SKM-1 (cell line): ENCODE results near the gene CTNNA2.

Source experiments
- DNase-seq: peaks from one replicate; lab custom pipeline; 2025; ENCODE audit not compliant: unreplicated experiment; lab: John Stamatoyannopoulos, UW

CTNNA2 gene

DNA sequence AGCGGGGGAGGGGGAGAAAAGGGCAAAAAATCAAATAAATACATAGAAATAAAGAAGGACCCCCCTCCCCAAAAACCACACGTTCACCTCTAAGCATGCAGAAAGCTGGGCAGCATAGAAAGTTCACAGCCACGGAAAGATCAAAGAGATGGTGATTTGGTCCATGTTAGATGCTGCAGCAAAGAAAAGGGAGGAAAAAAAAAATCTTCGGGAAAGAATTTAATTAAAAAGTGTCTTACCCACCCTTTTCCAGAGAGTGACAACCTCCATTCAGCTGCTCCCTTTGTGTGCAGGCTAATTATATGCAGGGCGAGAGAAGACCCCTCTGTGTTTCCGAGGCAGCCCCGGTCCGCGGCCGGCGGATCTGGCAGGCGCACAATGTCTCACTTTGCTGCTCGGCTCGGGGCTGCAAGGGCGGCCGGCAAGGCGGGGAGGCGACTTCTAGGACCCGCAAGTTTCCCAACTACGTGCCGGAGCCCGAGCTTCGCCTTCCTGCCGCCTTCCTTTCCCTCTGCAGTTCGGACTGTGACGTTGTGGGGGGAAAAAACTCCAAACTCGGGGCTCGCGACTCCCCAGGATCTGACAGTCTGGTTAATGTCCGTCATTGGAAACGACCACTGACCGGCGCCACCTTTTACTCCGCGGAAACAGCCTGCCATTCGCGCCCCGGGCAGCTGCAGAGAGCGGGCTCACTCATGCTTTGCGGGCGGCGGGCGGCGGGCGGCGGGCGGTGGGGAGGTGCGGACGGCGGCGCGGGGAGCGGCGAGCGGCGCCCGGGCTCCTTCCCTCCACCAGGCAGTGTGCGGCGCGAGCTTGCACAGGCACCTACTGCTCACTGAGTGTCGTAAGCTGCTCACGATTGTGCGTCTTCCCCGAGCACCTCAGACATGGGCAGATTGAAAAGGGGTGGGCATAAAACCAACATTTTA lies 791.3 kb downstream of the CTNNA2 start, which contains the start of gene LRRTM1:
TSS of gene LRRTM1 (minus strand) at position 844 of the 929 bp plus-strand sequence. CDS start 933 bp downstream, outside the sequence.
- DNase-seq, result no peak

- no peak for DNase-seq
Observed at GRCh38 chr2:80311304-80311703, 798.5 kb downstream of the CTNNA2 start.

- DNase-seq, result no peak
Observed at GRCh38 chr2:80312282-80312839, 799.5 kb downstream of the CTNNA2 start.

GRCh38 chr2:80322311-80322920 lies 809.6 kb downstream of the CTNNA2 start:
- DNase-seq, result no peak

DNA sequence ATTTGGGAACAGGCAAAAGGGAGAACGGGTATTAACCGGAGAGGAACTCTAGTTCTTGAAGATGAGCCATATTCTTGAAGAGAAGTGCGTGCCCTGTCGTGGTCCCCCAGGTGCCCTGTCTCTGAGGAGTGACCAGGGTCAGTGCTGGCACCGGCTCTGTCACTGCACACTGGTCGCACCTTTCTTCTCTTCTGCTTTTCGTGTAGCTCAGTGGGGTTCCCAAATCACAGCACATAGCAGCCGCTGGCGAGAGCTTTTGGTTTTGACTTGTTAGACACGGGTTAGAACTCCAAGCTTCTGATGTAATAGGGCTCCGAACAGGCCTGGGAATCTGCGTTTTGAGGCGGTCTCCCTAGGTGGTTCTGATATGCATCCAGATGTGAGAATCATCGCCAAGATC lies 810.1 kb downstream of the CTNNA2 start:
- DNase-seq, result no peak

DNA sequence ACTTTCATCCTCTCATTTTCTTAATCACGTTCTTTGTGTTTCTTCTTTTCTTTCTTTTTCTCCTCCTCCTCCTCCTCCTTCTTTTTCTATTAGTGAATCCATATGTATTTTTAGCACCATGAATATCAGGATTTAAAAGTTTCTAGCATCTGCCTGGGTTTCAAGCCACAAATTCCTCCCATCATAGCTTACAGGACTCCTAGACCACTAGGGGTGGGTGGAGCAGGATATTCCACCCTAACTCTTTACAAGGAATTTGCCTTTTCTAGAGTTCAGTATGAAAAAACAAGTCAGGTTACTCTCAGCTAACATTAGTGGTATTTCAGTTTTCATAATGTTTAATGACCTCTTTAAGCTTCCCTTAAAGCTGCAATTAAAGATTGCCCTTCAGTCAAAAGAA lies 810.8 kb downstream of the CTNNA2 start:
- no peak for DNase-seq

GRCh38 chr2:80324525-80324924 lies 811.7 kb downstream of the CTNNA2 start:
- no peak for DNase-seq

- no peak for DNase-seq
Observed at GRCh38 chr2:80326214-80326613, 813.4 kb downstream of the CTNNA2 start.

GRCh38 chr2:80326861-80327260 lies 814.0 kb downstream of the CTNNA2 start:
- DNase-seq, result no peak

DNA sequence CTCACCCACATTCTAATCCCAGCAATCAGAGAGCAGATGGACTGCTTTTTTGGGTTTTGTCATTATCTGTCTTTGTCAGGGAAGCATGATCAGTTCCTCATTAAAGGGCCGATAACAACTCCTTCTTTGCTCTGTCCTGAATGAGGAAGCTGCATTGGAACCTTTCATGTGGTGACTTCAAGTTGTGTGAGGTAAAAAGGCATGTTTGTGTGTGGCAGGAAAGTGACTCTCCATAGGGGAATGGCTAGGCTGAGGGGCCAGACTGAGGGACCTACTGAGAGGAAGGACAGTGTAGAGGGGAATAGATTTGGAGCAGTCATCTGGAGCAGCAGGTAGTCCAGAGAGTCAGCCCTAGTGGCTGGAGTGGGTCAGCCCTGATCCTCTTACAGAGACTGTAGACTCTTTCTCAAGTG lies 815.3 kb downstream of the CTNNA2 start:
- peak; percentile 3 for DNase-seq

DNA sequence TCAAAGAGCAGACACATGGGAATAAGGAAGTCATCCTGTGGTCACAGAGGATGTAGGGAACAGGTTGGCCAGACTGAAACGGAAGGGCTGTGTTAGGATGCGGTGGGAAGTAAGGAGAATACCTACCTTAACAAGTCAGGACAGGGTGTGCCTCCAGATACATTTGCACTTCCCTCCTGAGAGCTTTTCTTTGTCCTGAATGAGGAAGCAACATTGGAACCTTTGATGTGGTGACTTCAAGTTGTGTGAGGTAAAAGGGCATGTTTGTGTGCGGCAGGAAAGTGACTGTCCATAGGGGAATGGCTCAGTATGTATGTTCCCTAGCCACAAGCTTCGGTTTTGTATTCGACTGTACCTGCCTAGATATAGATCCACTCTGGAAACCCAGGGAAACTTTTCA lies 816.6 kb downstream of the CTNNA2 start:
- DNase-seq, result no peak

DNA sequence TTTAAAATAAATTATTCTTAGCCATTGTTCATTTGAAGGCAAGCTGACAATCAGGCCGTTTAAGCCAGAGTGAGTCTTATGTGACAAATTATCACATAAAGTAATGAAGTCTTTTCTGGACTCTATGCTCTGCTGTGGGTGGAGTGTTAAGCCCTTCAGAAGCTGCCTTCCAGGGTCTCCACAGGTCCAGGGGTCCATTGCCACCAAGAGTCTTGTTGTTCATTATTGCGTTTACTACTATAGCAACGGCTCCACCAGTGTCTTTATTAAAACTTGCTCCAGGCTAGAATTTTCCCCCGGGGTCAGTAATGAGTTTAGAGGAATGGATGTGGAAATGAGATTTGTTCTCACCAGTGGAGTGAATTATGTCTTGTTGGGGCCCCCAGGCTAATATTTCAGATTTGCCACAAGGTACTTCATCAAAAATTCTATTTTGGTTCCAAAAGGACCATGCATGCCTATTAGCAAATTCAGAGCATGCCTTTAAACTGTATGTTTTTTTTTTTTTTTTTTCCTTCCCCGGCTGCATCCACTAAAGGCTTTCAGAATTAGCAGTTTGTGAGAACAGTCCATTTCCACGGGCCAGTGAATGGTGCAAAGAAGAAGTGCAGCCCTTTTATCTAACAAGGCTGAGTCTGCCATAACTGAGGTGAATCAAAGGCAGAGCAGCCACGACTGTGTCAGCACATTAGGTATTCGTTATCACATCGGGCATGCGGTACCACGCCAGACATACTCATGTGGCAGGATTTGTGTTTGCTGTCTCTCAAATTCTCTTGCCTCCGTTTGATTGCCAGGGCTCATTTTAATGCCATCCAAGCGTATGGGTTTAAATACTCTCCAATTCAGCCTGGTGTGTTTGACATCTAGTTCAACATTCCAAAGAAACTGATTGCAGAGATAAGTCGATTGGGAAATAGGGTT lies 817.9 kb downstream of the CTNNA2 start:
- no peak for DNase-seq

DNA sequence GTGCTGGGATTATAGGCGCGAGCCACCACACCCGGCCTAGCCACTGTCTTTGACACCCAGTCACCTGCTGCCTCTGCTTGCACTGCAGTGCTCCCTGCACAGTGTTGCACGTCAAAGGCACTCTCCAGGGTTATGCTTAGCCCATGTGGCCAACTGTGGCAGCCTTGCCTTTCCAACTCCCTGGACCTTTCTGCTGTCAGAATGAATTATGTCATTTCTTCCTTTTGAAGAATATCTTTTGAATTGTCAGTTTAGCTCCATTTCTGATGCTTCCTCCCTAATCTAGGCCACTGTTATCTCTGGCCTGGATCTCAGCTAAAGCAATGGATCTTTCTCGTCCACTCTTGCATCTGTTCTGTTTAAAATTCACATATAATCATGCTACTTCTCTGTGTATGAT lies 821.0 kb downstream of the CTNNA2 start:
- DNase-seq, result no peak

GRCh38 chr2:80335411-80335810 lies 822.6 kb downstream of the CTNNA2 start:
- DNase-seq, result no peak

DNA sequence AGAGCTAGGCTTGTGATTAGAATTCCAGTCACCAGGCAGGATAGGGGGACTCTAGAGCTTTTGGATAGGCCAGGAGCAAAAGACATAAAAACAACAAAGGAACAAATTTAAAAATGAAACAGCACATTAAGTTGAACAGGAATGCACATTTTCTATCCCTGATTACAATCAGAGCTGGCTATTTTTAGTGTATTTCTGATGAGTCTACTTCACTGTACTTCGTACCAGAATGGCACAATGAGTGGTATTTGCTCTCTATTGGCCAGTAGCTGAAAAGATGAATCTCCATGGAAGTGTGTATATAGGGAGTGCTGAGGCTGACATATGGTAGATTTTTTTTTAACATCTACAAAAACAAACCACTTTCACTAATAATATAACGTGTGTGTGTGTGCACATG lies 825.9 kb downstream of the CTNNA2 start:
- DNase-seq, result no peak

DNA sequence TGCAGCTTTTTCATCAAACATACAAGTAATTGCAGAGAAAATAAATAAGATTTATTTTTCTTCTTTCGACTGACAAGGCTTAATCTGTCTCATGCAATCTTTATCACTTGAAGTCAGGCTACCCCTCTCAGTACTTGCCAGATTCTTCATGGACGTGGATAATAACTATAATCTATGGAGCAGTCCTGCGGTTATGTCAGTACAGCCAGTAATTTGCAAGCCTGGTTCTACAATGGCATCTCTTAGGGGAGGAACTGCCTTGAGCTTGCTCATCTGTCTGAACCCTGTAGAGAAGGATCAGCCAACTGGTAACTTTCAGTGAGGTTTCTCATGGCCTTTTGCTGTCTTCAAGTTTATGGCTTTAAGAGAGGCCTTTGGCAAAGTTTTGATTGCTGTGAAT lies 827.2 kb downstream of the CTNNA2 start:
- no peak for DNase-seq

GRCh38 chr2:80348078-80348477 lies 835.2 kb downstream of the CTNNA2 start:
- DNase-seq, result no peak

GRCh38 chr2:80348953-80349352 lies 836.1 kb downstream of the CTNNA2 start:
- no peak for DNase-seq

DNA sequence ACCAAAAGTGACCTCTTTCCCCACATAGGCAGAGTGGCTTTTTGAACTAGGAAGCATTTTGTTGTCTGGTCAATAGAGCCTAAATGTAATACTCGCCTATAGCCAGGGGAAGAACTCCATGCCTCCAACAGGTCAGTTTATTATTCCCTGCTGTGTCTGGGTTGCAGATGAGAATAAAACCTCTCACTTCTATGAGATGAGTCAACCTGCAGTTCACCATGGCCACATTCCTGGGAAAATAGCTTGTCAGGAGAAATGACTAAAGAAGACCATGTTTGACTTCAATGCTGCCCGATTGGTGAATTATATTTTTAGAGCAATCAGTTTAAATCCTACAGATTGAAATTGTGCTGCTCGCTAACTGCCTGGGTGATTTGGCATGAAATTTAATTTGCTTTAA lies 838.4 kb downstream of the CTNNA2 start:
- DNase-seq, result no peak

- no peak for DNase-seq
Observed at GRCh38 chr2:80354858-80355257, 842.0 kb downstream of the CTNNA2 start.

DNA sequence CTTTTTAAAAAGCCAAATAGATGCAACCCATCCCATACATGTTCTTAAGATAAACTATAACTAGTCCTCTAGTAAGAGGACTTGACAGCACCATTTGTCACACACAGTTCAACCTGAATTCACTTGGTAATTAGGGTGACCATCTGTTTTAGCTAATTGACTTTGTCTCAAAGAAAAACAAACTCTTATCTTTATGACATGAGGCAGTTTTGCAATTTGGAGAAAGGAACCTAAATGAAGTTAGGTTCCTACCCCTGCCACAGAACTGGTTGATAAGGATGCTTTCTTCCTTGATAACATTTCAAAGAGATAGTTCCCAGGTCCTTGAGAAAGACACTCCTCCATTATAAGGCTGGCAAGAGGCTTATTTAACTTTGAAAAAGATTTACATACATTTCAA lies 849.1 kb downstream of the CTNNA2 start:
- DNase-seq, result no peak
